Measurements from ENCODE around the gene SPNS2.

SPNS2 gene

DNA sequence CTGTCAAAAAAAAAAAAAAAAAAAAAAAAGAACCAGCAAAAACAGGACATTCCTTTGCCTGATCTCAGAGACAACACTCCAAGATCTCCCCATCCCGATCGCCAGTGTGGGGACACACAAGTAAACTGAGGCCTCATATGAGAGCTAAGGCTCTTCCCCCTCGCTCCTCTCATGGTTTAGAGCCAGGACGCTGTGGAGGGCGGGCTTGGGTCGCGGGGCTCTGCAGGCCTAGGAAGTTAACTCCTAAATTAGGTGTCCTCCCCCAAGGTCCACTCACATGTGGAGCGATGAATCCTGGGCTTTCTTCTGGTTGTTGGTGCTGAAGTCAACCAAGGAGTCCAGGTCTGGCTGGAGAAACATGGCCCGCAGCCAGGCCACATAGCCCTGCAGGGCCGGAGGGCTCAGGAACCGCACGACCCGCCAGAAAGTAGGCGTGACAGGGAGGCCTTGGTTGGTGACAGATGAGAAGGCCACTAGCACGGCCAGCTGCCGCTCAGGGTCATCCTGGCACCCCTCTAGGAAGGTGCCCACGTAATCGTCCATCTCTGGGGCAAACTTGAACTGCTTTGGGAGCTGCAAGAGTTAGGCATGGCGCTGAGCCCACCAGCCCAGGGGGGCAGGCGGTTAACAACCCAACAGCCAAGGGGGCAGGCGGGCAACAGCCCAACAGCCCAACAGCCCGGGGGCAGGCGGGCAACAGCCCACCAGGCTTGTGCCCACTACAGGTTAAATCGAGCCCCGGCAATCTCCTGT lies 51.3 kb downstream of the SPNS2 start:
- DNase-seq (ENCODE audit: low spot score): no peak

DNA sequence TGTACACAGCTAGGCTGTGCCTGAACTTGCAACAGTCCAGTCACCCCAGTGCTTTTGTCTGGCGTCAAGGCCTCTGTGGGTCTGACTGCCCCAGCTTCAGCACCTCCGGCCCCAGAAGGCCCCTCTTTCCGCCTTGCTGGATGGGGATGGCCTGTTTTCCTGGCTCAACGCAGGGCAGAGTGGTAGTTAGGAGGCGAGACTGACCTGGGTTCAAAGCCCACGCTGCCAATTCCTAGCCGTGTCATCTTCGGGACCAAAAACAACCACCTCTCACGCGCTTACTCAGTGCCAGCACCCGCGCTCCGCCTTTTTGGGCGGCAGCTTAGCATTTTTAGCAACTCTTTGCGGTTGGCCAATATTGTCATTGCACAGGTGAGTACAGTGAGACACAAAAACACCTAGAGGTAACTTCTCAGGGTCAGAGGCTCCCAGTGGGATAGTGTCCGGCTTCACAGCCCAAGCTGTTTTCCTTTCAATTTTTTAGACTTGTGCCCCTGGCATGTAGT lies 51.9 kb downstream of the SPNS2 start:
- DNase-seq (ENCODE audit: low spot score): no peak

DNA sequence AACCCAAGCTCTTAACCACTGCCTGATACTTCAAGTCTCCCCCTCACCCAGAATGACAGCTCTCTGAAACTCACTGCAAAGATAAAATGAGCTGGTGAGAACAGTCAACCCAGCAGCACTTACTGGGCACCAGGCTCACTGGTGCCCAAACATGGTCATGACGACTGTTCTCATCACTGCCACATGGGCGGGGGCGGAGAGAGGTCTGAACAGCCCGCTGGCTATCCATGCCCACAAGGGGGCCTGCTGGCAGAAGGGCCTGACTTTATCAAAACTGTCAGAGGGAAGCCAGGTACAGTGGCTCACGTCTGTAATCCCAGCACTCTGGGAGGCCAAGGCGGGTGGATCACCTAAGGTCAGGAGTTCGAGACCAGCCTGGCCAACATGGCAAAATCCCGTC lies 52.5 kb downstream of the SPNS2 start:
- DNase-seq (ENCODE audit: low spot score): no peak

- DNase-seq (ENCODE audit: low spot score): no peak
Measured at GRCh38 chr17:4551796-4552525, 53.3 kb downstream of the SPNS2 start.

DNA sequence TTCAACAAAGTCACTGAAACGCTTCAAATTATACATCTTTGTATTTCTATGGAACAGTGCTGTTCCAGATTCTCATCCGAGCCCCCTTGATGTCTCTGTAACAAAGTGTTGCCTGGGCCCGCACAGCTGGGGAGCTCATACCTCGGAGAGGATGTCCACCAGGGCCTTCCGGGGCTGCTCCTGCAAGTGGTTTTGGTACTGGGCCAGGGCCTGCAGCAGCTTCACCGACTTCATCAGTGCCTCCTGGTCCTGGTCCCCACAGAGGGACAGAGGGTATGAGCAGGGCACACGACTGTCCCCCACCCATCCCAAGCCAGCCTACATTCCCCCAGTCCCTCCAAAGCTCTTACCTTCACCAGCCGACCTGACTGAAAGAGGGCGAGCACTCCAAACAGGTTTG lies 55.0 kb downstream of the SPNS2 start:
- DNase-seq (ENCODE audit: low spot score): no peak

DNA sequence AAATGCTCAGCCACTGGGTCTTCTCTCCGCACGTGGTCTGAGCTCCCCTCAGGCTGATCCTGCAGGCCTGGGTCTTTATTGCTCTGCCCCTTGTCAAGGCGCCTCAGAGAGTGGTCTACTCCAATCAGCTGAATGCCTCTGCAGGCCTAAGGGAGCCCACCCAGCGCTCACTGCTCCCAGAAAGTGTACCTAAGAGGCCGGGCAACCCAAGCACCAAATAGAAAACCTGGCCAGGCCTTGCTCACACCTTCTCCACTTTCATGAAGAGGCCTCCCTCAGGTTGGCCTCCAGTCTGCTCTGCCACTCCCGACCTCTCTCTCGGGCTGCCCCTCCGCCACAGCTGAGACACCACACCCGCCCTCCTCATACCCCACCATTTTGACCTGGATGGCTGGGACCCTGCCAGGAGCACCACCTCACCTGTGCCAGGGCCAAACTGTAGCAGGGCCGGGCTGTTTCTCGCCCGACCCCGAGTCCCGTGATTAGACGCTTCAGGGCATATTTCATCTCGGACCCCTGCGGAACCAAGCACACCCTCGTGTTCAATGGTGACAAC lies 55.8 kb downstream of the SPNS2 start:
- DNase-seq (ENCODE audit: low spot score): no peak

- DNase-seq (ENCODE audit: low spot score): peak; percentile 100
Measured at GRCh38 chr17:4554997-4555799, 56.5 kb downstream of the SPNS2 start, which contains the start of gene MYBBP1A. Gene MYBBP1A (minus strand): TSS chr17:4555384. CDS start chr17:4555324, 60 bp downstream.

GRCh38 chr17:4555873-4556759 lies 57.4 kb downstream of the SPNS2 start:
- DNase-seq (ENCODE audit: low spot score): no peak

DNA sequence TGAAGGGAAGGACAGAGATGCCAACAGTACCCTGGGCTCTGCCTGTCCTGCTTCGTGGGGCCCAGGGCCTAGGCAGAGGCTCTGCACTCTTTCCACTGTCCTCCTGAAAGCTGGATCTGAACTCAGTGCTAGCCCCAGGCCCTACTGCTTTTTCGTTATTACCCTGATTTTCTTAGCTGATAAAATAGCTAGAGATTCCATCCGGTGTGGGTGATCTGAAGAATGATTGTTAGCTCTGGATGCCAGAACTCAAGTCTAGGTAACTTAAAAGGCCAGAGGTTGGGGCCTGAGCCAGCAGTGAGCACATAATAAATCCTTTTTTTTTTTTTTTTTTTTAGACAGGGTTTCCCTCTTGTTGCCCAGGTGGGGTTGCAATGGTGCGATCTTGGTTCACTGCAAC lies 58.3 kb downstream of the SPNS2 start:
- no peak for DNase-seq (ENCODE audit: low spot score)

DNA sequence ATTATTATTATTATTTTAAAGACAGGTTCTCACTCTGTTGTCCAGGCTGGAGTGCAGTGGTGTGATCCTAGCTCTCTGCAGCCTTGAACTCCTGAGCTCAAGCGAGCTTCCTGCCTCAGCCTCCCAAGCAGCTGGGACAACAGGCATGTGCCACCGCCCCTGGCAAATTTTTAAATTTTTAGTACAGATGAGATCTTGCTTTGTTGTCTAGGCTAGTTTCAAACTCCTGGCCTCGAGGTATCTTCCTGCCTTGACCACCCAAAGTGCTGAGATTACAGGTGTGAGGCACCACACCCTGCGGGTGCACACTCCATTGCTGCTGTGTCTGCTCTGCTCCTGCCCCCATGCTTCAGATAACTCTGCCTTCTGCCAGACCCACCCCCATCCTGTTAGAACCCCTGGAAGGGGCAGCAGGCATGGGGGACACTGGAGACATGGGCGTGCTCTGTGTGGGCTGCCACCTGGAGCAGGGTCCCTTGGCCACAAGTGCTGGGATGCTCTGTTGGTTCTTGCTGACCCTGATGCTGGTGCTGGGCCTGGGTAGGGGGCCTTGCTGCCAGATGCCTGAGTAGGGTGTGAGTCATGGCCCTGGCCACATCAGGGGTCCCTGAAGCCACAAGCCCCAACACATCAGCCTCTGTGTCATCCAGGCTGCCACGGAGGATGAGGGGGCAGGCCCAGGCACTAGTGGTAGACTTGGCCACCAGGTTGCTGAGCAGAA lies 59.1 kb downstream of the SPNS2 start:
- no peak for DNase-seq (ENCODE audit: low spot score)

- DNase-seq (ENCODE audit: low spot score): no peak
Measured at GRCh38 chr17:4558347-4558971, 59.8 kb downstream of the SPNS2 start.

DNA sequence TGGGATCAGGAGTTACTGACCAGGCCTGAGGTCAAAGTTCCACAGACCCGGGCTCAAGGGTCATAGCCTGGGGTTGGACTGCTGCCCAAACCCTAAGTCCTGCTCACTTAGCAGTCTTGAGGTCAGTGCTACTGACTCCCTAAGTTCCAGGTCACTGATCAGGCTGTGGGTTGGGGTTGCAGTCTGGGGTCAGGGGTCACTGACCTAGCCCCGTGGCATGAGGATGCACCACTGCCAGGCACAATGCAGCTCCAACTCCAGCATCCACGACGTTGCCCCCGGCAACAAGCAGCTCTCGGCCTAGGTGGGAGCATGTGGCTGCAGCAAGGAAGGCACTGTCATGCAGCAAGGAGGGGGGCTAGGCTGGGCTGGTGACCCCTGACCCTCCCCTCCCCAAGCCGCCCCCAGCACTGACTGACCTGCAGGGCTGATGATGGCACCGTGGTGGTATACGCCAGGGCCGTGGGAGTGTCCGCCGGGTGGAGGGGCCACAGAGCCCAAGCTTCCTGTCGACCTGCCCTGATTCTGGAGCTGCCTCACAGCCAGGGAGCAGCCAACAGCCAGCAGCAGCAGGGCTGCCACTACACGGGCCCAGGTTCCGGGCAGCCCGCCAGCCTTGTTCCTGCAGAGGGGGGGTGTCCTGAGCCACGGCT lies 60.6 kb downstream of the SPNS2 start:
- no peak for DNase-seq (ENCODE audit: low spot score)

DNA sequence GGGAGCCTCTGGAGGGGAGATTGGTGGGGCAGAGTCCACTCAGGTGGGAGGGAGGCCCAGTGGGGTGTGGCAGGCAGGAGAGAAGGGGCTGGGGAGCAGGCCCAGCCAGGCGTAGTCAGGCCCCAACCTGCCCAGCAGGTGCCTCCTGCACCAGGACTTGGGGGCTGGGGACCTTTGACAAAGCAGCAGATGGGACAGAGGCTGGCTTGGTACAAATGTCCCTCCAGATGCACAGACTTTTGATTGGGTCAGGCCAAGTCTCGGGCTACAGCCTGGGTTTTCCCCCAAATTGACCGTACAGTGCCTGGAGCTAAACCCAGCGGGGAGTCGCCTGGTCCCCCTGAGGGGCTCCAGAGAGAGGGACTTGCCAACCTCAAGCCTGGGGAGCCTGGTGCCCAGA lies 61.3 kb downstream of the SPNS2 start:
- DNase-seq (ENCODE audit: low spot score): no peak

DNA sequence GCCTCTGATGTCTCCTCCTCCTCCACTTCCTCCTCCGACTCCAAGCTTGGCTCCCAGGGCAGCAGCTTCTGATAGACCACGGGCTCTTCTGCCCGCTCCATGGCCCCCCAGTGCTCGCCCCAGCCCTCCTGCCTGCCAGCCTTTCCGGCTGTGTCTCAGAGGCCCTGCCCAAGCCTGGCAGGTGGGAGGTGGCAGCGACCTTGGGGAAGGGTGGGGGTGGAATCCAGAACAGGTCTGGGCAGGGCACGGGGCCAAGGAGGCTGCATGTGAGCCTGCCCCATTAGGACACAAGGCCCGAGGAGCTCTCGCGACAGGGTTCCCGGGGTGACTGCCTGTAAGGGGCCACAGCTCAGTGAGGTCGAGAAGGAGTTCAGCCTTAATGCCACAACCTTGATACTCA lies 61.7 kb downstream of the SPNS2 start, which contains the start of gene GGT6:
Gene GGT6 (minus strand): TSS at position 157 of the 400 bp plus-strand sequence. CDS start 56 bp downstream, at position 101.
- no peak for DNase-seq (ENCODE audit: low spot score)

DNA sequence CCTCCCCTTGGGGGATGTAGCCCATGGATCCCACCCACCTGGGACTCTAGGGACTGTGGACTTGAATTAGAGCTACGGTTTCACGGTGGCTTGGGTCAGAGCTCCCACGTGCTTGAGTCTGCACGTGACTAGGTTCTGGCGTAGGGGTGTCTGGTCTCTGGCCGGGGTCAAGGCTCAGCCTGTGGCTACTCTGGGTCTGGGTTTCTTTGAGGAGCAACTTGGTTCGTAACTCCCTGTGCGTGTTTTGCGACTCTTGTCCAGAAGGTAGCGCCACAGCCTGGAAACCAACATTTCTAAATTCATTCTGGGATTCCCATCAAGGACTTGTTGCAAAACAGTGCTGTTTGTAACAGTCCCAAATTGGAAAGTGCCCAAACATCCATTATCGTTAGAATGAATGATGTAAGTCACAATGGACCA lies 62.2 kb downstream of the SPNS2 start:
- no peak for DNase-seq (ENCODE audit: low spot score)

DNA sequence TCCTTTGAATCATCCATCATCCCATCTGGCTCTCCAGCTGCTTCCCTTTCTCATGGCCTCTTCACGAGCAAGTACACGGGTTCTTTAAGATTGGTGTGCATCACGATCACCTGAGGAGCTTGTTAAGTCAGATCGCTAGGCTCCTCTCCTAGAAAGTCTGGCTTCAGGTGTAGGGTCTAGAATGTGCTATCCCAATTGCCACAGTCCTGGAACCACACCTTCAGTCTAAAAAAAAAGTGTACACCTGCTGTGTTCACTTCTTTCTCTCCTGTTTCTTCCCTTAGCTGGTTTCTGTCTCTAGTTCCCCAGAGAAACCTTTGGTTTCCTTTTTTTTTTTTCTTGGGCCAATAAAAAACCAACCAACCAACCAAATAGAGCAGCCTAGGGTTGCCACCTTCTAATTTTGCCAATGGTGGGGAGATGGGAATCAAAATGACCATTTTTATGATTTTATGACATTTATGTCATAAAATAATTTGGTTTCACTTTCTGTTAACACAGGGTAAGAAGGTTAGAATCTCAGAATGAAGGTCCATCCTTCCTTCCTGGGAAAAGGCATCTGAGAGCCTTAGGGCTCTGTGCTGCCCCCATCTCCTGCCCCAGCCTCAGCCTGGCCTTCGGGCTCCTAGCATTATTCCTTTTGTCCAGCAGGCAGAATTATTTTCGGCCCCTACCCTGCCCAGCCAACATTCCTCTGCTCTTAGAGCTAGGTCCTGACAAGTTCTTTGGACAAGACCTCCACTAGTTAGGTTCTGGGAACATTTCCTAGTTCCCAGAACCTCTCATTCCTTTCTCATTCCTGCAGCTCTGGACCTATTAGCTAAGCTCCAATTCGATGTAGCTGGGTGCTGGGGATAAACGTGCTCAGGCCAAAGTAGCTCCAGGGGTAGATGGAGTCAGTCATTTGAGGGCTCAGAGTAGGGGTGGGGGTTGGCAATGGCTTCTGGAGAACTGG lies 63.6 kb downstream of the SPNS2 start:
- DNase-seq (ENCODE audit: low spot score): no peak

- peak; percentile 88 for DNase-seq (ENCODE audit: low spot score)
Measured at GRCh38 chr17:4565209-4566141, 66.8 kb downstream of the SPNS2 start.

Measured in GM03348 (cell line).